Measurements from ENCODE around the gene HSPB6.
A peak's percentile ranks its signal among the peaks of the same experiment; 100 is the strongest.

Gene HSPB6

DNA sequence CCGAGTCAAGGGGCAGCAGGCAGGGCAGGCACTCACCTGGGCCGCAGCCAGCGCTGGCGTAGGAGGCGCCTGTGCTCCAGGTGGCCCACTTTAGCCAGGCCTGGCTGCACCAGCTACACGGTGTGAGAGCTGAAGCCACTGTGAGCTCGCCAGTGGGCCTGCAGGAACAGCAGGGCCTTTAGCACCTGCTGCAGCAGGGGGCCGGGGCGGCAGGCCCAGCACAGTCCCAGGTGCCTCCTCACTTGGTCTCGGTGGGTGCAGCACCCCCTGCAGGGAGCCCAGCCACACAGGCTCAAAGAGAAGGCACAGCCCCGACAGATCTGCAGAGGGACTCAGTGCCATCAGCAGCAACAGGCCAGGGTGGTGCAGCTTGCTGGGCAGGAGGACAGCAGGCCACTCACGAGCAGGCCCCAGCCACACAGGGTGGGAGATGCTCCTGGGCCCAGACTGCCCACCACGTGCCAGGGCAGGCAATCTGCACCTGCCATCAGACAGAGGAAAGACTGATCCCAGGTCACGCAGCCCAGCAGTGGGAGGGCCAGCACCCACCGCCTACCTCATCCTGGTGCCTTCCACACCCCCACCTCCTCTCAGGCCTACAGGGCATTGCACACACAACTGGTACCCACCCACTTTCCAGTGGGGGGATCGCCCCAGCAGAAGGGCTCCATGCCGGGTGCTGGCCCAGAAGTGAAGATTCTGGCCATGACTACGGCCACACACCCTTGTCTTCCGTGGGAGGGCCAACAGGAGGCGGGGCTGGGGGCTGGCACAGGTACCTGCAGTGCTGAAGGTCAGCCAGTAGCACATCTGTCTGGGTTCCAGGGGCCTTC, 34.4 kb upstream of the HSPB6 start:
- TF ChIP-seq, protein P1, sequence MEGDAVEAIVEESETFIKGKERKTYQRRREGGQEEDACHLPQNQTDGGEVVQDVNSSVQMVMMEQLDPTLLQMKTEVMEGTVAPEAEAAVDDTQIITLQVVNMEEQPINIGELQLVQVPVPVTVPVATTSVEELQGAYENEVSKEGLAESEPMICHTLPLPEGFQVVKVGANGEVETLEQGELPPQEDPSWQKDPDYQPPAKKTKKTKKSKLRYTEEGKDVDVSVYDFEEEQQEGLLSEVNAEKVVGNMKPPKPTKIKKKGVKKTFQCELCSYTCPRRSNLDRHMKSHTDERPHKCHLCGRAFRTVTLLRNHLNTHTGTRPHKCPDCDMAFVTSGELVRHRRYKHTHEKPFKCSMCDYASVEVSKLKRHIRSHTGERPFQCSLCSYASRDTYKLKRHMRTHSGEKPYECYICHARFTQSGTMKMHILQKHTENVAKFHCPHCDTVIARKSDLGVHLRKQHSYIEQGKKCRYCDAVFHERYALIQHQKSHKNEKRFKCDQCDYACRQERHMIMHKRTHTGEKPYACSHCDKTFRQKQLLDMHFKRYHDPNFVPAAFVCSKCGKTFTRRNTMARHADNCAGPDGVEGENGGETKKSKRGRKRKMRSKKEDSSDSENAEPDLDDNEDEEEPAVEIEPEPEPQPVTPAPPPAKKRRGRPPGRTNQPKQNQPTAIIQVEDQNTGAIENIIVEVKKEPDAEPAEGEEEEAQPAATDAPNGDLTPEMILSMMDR (IDR thresholded peaks at IDR 0.05; ENCODE audit: insufficient read depth, low read length, poor library complexity, severe bottlenecking), result peak; percentile 42
- Histone ChIP-seq H3K36me3 (ENCODE audit: control insufficient read depth, insufficient read depth, low read length) (no peaks in the 10 kb centered on the region), H3K4me3 (replicated peaks; ENCODE audit: low read depth, low read length) (no peak overlapping the region), H3K27me3 (replicated peaks; ENCODE audit: control insufficient read depth, insufficient read depth, low read length) (no peaks in the 10 kb centered on the region)
- no peak for DNase-seq (ENCODE audit: extremely low read depth, insufficient read length)

- H3K4me3 ChIP-seq (replicated peaks; ENCODE audit: low read depth, low read length), result no peak overlapping the region
- no peaks in the 10 kb centered on the region for H3K36me3 ChIP-seq (ENCODE audit: control insufficient read depth, insufficient read depth, low read length)
- TF ChIP-seq, protein P1 (IDR thresholded peaks at IDR 0.05; ENCODE audit: insufficient read depth, low read length, poor library complexity, severe bottlenecking), result no peak
- H3K27me3 ChIP-seq (replicated peaks; ENCODE audit: control insufficient read depth, insufficient read depth, low read length), result no peaks in the 10 kb centered on the region
- no peak for DNase-seq (ENCODE audit: extremely low read depth, insufficient read length)
Measured at GRCh38 chr19:35789978-35790944, 33.4 kb upstream of the HSPB6 start.

GRCh38 chr19:35789195-35789977, 32.6 kb upstream of the HSPB6 start:
- no peaks in the 10 kb centered on the region for H3K36me3 ChIP-seq (ENCODE audit: control insufficient read depth, insufficient read depth, low read length)
- no peak overlapping the region for H3K4me3 ChIP-seq (replicated peaks; ENCODE audit: low read depth, low read length)
- no peak for DNase-seq (ENCODE audit: extremely low read depth, insufficient read length)
- TF ChIP-seq, protein P1 (IDR thresholded peaks at IDR 0.05; ENCODE audit: insufficient read depth, low read length, poor library complexity, severe bottlenecking), result no peak
- H3K27me3 ChIP-seq (replicated peaks; ENCODE audit: control insufficient read depth, insufficient read depth, low read length), result no peaks in the 10 kb centered on the region

DNA sequence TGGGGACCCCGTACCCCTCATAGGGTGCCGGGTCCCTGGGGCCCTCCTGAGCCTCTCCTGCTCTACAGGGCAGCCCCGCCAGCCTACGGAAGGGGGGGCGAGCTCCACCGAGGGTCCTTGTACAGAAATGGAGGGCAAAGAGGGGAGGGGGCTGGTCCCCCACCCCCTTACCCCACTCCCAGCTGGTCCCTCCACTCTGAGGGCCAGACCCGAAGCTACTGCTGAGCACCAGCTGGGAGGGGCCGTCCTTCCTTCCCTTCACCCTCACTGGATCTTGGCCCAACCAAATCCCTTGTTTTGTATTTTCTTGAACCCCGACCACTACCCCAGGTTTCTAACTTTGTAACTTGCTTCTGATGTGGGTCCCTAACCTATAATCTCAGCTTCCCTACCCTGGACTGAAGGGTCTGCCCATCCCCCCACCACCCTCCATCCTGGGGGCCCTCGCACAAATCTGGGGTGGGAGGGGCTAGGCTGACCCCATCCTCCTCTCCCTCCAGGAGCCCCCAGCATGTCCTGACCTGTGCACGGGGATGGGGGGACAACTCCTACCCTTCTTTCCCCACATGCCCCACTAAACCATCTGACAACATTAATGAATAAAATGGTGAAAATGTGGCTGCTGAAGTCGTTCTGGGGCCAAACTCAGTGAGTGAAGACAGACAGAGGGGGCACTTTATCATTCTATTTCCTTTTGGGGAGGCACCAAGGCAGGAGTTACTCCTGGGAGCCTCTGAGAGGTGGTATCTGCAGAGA, 31.6 kb upstream of the HSPB6 start:
- Histone ChIP-seq H3K36me3 (ENCODE audit: control insufficient read depth, insufficient read depth, low read length) (no peaks in the 10 kb centered on the region), H3K27me3 (replicated peaks; ENCODE audit: control insufficient read depth, insufficient read depth, low read length) (no peaks in the 10 kb centered on the region), H3K4me3 (replicated peaks; ENCODE audit: low read depth, low read length) (no peak overlapping the region)
- no peak for DNase-seq (ENCODE audit: extremely low read depth, insufficient read length)
- TF ChIP-seq, protein P1 (IDR thresholded peaks at IDR 0.05; ENCODE audit: insufficient read depth, low read length, poor library complexity, severe bottlenecking), result no peak
